T-helper 1 cell (primary cell): Measurements from ENCODE around the gene HSD17B4.
"Not testable (repeated sequence)": the region's sequence is repeated elsewhere in the genome, so short reads cannot be mapped to it uniquely, and the experiment has no call there.

Source experiments
- DNase-seq, 5 donors: peaks; one replicate each; pipeline ENCODE4 v3.0.0-alpha.2; 2012 to 2020
- total RNA-seq, 4 donors: gene quantifications; one replicate each; lab custom pipeline; 2026; lab: John Stamatoyannopoulos, UW

The HSD17B4 gene, protein sequence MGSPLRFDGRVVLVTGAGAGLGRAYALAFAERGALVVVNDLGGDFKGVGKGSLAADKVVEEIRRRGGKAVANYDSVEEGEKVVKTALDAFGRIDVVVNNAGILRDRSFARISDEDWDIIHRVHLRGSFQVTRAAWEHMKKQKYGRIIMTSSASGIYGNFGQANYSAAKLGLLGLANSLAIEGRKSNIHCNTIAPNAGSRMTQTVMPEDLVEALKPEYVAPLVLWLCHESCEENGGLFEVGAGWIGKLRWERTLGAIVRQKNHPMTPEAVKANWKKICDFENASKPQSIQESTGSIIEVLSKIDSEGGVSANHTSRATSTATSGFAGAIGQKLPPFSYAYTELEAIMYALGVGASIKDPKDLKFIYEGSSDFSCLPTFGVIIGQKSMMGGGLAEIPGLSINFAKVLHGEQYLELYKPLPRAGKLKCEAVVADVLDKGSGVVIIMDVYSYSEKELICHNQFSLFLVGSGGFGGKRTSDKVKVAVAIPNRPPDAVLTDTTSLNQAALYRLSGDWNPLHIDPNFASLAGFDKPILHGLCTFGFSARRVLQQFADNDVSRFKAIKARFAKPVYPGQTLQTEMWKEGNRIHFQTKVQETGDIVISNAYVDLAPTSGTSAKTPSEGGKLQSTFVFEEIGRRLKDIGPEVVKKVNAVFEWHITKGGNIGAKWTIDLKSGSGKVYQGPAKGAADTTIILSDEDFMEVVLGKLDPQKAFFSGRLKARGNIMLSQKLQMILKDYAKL
- 26.7 to 49.5 (median 44.9) reads per million in 4 donors for total RNA-seq

DNA sequence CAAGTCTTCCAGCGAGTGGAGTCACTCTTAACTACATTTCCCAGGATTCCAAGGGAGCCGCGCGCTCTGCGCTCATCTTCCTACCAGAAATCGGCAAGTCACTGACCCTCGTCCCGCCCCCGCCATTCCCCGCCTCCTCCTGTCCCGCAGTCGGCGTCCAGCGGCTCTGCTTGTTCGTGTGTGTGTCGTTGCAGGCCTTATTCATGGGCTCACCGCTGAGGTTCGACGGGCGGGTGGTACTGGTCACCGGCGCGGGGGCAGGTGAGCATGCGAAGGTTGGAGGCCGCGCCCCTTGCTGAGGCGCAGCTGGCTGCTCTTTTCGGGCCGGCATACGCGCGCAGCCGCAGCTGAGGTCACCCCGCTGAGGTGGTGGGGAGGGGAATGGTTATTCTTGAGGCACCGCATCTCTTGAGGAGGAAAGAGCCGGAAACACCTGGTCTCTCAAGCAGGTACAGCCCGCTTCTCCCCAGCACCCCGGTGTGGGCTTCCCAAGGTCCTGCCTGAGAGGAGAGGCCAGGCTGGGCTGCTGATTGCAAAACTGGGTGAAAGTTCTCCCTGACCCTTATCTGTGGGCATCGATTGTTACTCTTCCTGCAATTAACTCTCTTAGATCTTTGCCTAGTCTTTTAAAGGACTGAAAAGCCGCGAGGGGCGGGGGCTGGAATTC, at the start of gene HSD17B4:
HSD17B4 (plus strand) TSS at position 125 of the 667 bp plus-strand sequence; CDS start at position 204, 79 bp downstream.
- DNase-seq, result peak; percentile 50 to 84 (median 63)

DNA sequence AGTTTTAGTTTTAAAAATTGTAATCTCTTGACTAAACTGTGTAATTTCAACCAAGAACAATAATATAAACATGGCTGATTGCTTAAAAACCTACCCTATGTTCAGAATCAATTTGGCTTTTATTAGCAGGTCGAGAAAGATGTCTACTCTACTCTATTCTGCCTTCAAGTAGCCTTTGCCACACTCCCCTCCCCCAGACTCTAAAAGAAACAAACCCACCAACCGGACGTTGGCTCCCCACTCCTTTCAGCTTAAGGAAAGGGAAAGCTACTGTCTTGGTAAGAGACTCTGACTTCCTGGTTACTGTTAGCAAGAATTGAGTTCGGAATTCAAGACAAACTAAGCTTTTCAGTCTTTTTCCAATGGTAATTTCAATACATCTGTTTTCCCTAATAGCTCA, 49.7 kb upstream of the HSD17B4 start:
- no peak for DNase-seq

DNA sequence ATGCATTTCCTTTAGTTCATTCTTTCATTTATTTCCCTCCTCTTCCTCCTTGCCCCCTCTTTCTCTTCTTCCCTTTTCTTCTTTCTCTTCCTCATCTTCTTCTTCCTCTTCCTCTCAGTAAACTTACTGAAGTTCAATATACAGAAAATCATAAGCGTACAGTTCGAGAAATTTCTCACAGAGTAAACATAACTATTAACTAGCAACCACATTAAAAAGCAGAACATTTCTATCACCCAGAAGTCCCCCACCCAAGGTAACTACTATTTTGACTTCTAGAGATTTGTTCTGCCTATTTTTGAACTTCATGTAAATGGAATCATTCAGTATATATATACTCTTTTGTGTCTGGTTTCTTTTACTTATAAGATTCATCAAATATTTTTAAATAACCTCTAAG, 48.3 kb upstream of the HSD17B4 start:
- no peak for DNase-seq

DNA sequence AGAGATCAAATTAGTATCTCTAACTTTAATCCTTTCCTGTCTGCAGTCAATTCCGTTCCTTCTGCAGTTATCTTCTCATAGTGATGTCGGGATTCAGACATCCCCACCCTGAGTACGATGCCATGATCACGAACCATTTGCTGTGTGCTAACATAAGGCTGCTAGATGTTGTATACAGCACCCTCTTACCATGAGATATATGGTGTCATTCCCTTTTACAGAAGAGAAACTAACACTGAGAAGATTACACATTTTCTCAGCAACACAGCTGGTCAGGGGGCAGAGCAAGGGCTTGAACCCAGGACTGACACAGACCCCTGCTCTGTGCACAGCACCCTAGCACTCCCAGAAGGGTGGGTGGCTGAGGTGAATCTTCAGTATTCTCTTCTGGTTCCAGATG, 46.9 kb upstream of the HSD17B4 start:
- no peak for DNase-seq

DNA sequence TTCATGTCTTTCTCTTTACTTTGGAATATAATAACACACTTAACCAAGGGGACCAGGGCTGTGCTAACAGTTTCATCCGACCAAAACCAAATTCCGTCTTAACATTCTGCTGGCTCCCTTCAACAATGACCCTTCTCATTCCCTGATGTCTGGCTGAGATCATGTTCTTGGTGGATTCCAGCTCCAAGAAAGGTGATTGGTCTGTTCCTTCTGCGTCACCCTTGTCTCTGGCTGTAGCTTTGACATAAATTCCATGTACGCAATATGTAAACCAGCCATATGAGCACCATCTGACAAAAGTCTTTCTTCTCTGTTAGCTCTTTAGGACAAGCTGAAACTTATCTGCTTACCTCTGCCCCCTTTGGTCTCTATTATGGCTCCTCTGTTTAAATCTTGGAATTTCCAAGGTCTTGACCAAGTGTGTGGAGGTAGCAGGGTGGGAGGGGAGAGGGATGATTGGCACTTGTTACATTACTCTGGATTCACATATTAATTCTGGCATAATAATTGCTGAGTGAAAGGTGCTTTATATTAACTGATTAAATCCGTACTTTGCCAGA, 45.7 kb upstream of the HSD17B4 start:
- no peak for DNase-seq

DNA sequence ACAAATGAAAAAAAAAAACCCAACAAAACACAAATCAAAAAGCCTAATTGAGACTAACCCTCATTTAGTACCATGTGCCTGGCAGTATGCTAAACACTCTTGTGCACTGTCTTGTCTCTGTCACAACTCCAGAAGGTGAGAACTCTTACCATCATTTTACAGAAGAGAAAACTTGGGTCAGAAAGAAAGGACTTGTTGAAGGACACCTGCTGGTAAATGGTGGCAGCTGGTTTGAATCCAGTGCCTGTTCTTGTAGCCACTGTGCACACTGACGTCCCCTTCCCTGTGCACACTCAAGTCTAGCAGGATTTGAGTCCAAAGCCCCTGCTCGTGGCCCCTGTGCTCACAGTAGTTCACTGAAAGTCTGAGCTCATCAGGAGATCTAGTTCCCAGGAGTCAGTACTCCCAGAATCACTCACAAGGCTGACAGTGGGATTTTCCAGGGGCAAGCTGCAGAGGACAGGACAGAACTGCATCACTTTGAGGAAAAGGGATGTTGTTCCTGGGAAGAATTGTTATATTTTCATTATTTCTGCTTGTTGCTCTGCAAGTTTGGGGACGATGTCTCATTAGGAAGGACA, 43.0 kb upstream of the HSD17B4 start:
- peak in 1 of 5 donors; percentile 56 for DNase-seq

DNA sequence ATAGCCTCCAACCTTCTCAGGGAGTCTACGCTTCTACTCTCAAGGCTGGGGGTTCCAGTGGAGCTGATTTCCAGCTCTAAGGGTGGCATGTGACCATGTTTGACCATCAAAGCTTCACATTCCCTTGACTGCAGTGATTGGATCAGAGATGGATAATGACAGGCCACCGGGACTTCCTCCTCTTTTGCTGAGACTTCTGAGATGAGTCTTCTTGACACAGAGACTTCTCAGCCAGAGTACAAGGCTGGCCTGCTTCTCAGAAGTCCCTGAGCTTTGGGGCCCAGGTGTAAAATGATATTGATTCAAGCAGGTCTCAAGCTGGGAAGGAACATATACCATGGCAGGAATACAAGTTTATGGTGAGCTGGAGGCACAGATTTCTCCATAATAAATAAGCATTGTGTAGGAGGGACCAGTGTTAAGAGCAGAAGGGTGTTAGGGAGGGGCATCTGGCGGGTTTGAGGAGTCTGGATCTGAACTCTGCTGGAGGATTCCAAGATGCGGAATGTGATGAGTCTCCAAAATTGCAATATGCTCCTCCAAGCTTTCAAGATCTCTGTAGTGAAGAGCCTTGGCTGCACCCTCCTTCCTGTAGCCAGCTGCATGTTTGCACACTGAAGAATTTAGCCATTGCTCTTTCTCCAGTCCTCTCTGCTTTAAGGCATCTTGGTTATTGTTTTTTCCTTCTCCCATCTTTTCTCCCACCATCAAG, 41.7 kb upstream of the HSD17B4 start:
- peak in 1 of 5 donors; percentile 30 for DNase-seq

DNA sequence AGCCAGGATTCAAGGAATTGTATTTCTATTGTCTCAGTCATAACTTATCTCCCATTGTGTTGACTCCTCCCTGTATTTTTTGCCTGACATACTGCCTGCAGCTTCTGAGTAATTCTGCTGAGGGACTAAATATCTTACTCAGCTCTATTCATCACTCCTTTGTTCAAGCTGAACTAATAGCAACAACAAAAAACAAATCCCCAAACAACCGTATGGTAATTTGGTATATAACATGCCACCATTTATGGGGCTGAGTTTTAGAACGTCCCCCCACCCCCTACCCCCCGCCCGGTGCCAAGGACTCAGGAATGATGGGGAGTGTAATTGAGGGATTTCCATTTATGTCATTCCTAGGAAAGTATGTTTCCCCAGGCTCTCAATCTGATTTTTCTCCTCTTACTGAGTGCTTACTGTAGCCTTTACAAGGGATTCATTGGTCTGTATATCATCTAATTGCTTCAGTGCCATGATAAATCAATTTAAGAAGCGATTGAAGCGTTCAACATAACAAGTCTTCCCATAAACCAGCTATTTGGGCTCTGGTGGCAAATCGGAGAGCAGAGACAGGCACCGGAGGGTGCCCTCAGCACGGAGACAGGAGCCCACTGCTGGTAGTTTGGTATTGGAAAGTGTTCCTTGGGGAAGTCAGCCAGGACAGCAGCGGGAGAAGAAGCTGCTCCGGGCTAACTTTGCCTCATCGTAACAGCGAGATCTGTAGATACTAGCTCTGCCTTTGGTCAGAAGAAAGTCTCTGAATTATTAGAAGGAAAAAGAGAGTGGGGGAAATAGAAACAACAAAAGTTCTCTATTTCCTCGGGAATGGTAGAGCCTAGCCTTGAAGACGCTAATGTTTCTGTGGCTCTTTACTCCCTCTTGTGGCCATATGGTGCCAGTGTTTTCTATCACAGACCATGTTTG, 40.7 kb upstream of the HSD17B4 start:
- DNase-seq, result peak in 4 of 5 donors; percentile 37 to 69 (median 47)

DNA sequence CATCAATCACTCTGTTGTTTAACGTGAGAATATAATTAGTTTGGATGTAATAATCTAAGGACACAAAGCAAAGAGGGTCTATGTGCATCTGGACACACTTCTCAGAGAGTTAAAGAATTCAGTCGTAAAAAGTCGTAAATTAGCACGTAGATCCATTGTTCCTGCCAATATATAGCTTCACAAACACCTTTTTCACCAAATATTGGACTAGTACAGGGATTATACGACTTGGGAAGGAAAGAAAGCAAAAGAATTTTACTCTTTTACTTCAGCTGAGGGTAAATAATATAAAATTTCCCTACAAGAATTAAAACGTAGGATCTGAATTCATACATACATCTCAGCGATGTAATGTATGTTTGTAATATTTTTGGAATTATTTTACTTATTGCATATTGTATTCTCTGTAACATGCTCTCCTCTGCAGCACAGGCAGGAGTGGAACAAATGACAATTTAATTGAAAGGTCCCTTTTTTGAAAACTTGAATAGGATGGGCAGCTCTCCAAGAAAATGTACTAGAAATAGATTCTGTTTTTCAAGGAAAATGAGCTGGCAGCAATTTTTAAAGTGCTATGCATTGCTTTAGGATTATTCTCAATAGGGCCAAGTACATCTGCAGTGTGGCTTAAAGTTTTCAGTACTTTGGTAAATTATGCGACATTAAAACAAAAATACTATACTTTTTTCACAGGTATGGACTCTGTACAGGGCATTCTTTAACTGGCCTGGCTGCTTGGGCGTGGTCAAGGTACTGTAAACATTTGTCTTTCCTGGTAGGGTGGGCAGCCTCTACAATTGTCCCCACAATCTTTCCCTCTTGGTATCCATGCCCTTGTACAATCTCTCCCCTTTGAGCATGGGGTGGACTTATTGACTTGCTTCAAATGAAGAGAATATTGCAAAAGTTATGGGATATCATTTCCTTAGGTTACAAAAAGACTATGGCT, 39.7 kb upstream of the HSD17B4 start:
- DNase-seq, result no peak

DNA sequence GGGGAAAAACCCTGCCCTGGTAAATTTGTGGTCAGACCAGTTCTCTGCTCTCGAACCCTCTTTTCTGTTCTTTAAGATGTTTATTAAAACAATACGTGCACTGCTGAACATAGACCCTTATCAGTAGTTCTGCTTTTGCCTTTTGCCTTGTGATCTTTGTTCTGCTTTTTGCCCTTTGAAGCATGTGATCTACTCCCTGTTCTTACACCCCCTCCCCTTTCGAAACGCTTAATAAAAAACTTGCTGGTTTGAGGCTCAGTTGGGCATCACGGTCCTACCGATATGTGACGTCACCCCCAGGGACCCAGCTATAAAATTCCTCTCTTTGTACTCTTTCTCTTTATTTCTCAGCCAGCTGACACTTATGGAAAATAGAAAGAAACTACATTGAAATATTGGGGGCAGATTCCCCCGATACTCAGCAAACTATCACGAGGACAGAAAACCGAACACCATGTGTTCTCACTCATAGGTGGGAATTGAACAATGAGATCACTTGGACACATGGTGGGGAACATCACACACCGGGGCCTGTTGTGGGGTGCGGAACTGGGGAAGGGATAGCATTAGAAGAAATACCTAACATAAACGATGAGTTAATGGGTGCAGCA, 38.1 kb upstream of the HSD17B4 start:
- not testable (repeated sequence) for DNase-seq

DNA sequence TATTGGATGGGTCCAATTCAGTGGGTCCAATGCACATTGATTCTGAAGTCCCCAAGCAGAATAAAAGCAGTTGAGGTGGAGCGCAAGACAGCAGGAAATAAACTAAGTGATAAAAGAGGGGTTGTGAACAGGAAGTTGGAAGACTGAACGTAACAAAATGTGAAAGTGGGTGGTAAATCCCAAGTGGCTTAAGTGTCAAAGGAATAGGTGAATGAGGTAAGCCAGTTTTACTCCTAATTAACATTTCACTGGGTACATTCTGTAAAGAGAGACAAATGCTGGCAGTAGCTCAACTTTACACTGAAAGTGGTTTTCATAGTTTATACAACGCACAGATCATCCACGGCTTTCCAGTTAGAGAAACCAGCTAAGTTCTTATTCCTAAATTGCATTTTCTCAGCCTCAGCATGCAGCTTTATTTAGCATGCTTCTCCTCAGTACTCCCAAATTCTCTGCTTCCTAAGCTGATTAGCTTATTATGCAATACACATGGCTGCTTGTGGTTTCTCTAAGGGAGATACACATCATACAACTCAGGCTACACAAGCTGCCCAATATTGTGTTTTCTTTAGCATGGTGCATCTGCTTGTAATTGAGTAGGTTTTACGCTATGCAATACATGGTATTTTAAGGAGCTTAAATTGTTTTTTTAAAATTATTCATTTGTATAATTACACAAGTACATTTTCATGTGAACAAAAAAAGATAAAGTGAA, 34.2 kb upstream of the HSD17B4 start:
- DNase-seq, result no peak

DNA sequence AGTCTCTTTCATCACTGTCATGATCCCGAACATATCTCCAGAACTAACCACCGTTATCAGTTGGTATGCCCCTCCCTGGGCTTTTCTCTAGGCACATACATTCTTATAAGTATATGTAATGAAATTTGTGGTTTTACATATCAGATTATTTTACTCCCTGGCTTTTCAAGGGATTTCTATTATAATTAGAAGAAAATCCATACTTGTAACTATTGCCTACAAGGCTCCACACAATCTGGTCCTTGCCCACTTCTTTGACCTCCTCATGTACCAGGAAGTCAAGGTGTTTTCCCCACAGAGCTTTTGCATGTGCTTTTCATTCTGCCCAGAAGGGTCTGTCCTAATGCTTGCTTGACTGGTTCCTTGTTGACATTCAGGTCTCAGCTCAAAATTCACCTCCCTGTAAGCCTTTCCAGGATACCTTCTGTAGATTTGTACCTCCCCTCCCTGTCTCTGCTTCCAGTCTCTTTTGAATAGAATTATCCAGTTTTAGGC, 33.6 kb upstream of the HSD17B4 start:
- no peak for DNase-seq

DNA sequence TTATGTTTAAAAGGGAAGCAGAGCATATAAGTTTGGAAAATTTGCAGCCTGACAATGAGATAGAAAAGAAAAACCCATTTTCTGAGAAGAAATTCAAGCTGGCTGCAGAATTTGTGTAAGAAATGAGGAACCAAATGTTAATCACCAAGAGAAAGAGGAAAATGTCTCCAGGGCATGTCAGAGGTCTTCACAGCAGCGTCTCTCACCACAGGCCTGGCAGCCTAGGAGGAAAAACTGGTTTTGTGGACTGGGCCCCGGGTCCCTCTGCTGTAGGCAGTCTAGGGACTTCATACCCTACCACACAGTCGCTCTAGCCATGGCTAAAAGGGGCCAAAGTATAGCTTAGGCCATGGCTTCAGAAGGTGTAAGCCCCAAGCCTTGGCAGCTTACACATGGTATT, 32.1 kb upstream of the HSD17B4 start:
- DNase-seq, result no peak

DNA sequence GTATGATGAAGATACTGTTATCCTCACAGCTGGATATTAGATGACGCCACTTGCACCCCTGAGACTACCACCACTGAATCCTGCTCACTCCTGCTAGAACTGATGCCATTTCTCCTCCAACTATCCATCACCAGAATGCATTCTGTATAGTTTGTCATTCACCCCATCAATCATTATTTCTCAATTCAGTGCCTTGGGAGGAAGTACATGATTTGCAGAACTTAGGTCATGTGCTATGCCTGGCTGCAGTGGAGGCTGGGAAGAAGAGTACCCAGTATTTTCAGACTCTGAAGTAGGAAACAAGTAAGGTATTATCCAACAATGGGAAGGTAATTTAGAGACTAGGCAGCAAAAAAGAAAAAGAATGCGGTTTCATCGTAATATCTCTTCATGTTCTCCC, 26.2 kb upstream of the HSD17B4 start:
- DNase-seq, result no peak

DNA sequence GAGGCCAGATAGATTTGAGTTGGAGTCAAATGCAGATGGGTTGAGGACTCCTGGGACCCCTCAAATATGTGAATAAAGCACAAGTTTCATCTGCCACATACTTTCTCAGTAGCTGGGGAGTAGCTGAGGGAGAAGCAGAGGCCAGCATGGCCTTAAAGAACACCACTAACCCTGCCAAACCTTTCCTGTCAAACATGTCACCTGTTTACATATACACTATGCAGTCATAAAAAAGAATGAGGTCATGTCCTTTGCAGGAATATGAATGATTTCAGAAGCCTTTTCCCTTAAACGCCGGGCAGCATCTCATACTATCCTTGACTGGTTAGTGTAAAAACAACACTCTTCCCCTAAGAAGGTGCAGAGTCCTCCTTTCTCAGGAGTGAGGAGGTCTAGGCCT, 25.2 kb upstream of the HSD17B4 start:
- no peak for DNase-seq

DNA sequence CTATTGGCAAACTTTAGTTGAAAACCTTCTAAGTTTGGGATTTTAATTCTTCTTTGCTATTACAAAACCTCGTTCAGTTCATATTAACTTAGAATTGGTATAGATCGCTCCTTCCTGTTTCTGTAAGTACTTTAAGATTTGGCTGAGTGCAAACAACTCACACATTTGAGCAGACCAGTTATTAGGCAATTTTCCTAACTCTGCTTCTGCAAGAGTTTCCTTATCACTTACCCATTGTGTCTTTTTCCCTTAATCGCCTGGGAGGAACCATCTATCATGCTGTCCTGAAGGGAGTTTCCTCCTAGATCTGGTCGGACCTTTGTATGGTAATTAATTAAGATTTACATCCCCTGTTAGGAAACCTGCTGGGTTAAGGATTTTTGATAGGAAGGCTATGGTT, 24.7 kb upstream of the HSD17B4 start:
- DNase-seq, result not testable (repeated sequence)

DNA sequence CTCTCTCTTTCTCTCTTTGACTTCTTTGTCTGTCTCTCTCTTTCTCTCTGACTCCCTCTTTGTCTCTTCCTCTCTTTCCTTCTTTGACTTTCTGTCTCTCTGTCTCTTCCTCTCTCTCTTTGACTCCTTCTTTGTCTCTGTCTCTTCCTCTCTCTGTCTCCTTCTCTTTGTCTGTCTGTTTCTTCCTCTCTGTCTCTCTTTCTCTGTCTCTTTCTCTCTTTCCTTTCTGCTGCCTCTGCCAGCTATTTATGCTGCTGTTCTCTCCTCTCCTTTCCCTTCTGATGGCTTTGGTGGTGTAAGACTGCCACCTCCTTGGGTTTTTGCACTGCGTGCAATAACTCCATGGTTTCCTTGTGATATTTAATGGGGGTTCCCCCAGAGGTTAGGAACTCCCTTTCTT, 24.1 kb upstream of the HSD17B4 start:
- not testable (repeated sequence) for DNase-seq

DNA sequence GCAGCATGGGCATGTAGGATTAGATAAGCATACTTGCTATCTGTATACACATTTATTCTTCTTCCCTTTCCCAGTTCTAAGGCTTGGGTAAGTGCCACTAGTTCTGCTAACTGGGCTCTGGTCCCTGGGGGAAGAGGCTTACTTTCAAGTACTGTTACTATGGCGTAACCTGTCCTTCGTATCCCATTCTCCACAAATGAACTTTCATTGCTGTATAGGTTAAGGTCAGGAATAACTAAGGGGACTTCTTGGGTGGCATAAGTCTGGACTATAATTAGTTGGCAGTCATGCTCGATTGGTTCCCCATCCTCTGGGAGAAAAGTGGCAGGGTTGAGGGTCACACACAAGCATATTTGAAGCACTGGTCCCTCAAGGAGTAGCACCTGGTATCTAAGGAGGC, 23.7 kb upstream of the HSD17B4 start:
- DNase-seq, result not testable (repeated sequence)
